ENCODE results near the gene PCSK4. TPM values are rescaled to one million over a fixed set of nuclear protein-coding genes. Genes with fewer than 3 reads are reported as not detected.
A peak's percentile ranks its signal among the peaks of the same experiment; 100 is the strongest.

PCSK4 gene
- total RNA-seq, 1 experiment from 2014 or later, result 11.1 TPM

- H2AFZ ChIP-seq (ENCODE audit: low read depth, low read length, poor library complexity, severe bottlenecking), result no peak overlapping the region
- H3K4me2 ChIP-seq (ENCODE audit: low read length), result peak overlapping the region; percentile 94
- DNase-seq (ENCODE audit: low read depth, low spot score), result no peak
- TSS peak; percentile 81 for BruUV-seq (replicated peaks)
- ChIA-PET RAD21 (ENCODE audit: low non-redundant PET in 1 of 2, low total read pairs in 2 of 2, uncharacterized antibody in 2 of 2, unreplicated experiment in 2 of 2) (no interaction called here), POLR2A (no interaction called here), CTCF (no interaction called here)
- no peak for ATAC-seq
- H3K4me1 ChIP-seq (ENCODE audit: control insufficient read depth in 1 of 2, insufficient read depth in 2 of 2, low read length in 2 of 2), result peaks cover 19 to 33% of the 10 kb centered on the region in 2 experiments
- TF ChIP-seq ZFX (IDR thresholded peaks at IDR 0.05) (0 out of 2 replicates have a peak, but pooled peaks have one; percentile 36), EZH2phosphoT487 (IDR thresholded peaks at IDR 0.05; ENCODE audit: borderline replicate concordance) (no peak), POLR2AphosphoS5 (IDR thresholded peaks at IDR 0.05; ENCODE audit: low read depth, low read length) (0 out of 2 replicates have a peak, but pooled peaks have one; percentile 59)
- H3K9me2 ChIP-seq (ENCODE audit: insufficient read depth), result no peaks in the 10 kb centered on the region
- no peaks in the 10 kb centered on the region for H4K20me1 ChIP-seq (ENCODE audit: insufficient read depth)
- H3K27ac ChIP-seq (ENCODE audit: low read depth, low read length), result peak overlapping the region; percentile 78
- no peaks in the 10 kb centered on the region for H3K36me3 ChIP-seq (ENCODE audit: control insufficient read depth in 1 of 2, insufficient read depth in 2 of 2, low read length in 2 of 2)
- peak overlapping the region; percentile 79 for H3K9ac ChIP-seq (ENCODE audit: low read length)
- no peaks in the 10 kb centered on the region for H3K27me3 ChIP-seq (ENCODE audit: insufficient read depth, low read length)
- no peaks in the 10 kb centered on the region for H3K9me3 ChIP-seq (ENCODE audit: control insufficient read depth in 1 of 2, insufficient read depth in 1 of 2, low read depth in 1 of 2, low read length in 2 of 2)
- H3K4me3 ChIP-seq (replicated peaks in 1 of 2; ENCODE audit: low read depth in 1 of 2, low read length in 2 of 2), result peak overlapping the region; percentile 57 to 65
- intact Hi-C loops (cut with micrococcal nuclease), result loop anchor here (1.0 kb wide), 1 partner anchor 10 kb away; the partner anchor contains the start of gene C19orf25
- peaks cover 7% of the 10 kb centered on the region; the same call in 1 of the 2 replicates for H3K79me2 ChIP-seq (ENCODE audit: insufficient read depth, low read length)
Measured at GRCh38 chr19:1489463-1490310, 463 bp downstream of the PCSK4 start.

GRCh38 chr19:1488282-1488601 is 1.9 kb downstream of the PCSK4 start:
- H3K36me3 ChIP-seq (ENCODE audit: control insufficient read depth in 1 of 2, insufficient read depth in 2 of 2, low read length in 2 of 2), result no peaks in the 10 kb centered on the region
- no peaks in the 10 kb centered on the region for H3K27me3 ChIP-seq (ENCODE audit: insufficient read depth, low read length)
- TF ChIP-seq EGR1 (IDR thresholded peaks at IDR 0.05; ENCODE audit: low read depth) (no peak), SP1 (IDR thresholded peaks at IDR 0.05; ENCODE audit: low read depth) (no peak), CEBPB (IDR thresholded peaks at IDR 0.05; ENCODE audit: low read depth) (no peak), MAX (IDR thresholded peaks at IDR 0.05) (no peak)
- H2AFZ ChIP-seq (ENCODE audit: low read depth, low read length, poor library complexity, severe bottlenecking), result no peak overlapping the region
- BruUV-seq (replicated peaks), result no TSS peak
- no peak overlapping the region for H3K9ac ChIP-seq (ENCODE audit: low read length)
- H3K4me2 ChIP-seq (ENCODE audit: low read length), result no peak overlapping the region
- intact Hi-C loops (cut with micrococcal nuclease), result no loop called here
- H3K4me1 ChIP-seq (ENCODE audit: control insufficient read depth in 1 of 2, insufficient read depth in 2 of 2, low read length in 2 of 2), result peaks cover 19 to 31% of the 10 kb centered on the region in 2 experiments
- RAD21 ChIA-PET (ENCODE audit: low non-redundant PET in 1 of 2, low total read pairs in 2 of 2, uncharacterized antibody in 2 of 2, unreplicated experiment in 2 of 2), result no interaction called here
- CTCF ChIA-PET, result no interaction called here
- H4K20me1 ChIP-seq (ENCODE audit: insufficient read depth), result no peaks in the 10 kb centered on the region
- POLR2A ChIA-PET, result no interaction called here
- no peaks in the 10 kb centered on the region for H3K9me2 ChIP-seq (ENCODE audit: insufficient read depth)
- H3K27ac ChIP-seq (ENCODE audit: low read depth, low read length), result no peak overlapping the region; the same call in 1 of the 2 replicates
- DNase-seq (ENCODE audit: low read depth, low spot score), result no peak
- ATAC-seq, result no peak
- H3K79me2 ChIP-seq (ENCODE audit: insufficient read depth, low read length), result peaks cover 7% of the 10 kb centered on the region; the same call in 1 of the 2 replicates
- no peaks in the 10 kb centered on the region for H3K9me3 ChIP-seq (ENCODE audit: control insufficient read depth in 1 of 2, insufficient read depth in 1 of 2, low read depth in 1 of 2, low read length in 2 of 2)
- no peak overlapping the region for H3K4me3 ChIP-seq (replicated peaks in 1 of 2; ENCODE audit: low read depth in 1 of 2, low read length in 2 of 2)
